LNCaP clone FGC (cell line): ENCODE data around the gene TCEANC2.
A peak's percentile ranks its signal among the peaks of the same experiment; 100 is the strongest.
"Not testable (repeated sequence)": the region's sequence is repeated elsewhere in the genome, so short reads cannot be mapped to it uniquely, and the experiment has no call there.

ENCODE experiments used
- DNase-seq: peaks from one replicate; pipeline ENCODE4 v3.0.0-alpha.2; 2011; ENCODE audit warnings: low read depth
- H3K4me3 ChIP-seq: 2 replicates; pipeline ENCODE4 v1.5.1; 2011; ENCODE audit warnings: mild to moderate bottlenecking, low read depth, low read length, control low read depth
- CTCF ChIP-seq: IDR thresholded peaks from 2 replicates; pipeline ENCODE4 v1.5.1; 2012; ENCODE audit warnings: mild to moderate bottlenecking; ENCODE audit not compliant: control insufficient read depth, insufficient read depth; ENCODE audit errors: extremely low read depth

The TCEANC2 gene

GRCh38 chr1:54052934-54053744 is at the start of gene TCEANC2, which contains the start of gene TMEM59:
TSS of gene TCEANC2 (plus strand) at chr1:54053608. CDS start at chr1:54054423, 815 bp downstream.
TSS of gene TMEM59 (minus strand) at chr1:54053204. CDS start at chr1:54053188, 16 bp downstream.
- DNase-seq = peak; percentile 98
- peak within 1 kb of the TSS; percentile 99 for H3K4me3 ChIP-seq
- TF ChIP-seq CTCF = no peak

GRCh38 chr1:54003750-54004480 is 49.5 kb upstream of the TCEANC2 start:
- H3K4me3 ChIP-seq, DNase-seq: not testable (repeated sequence)

GRCh38 chr1:54004481-54005049 is 48.8 kb upstream of the TCEANC2 start:
- TF ChIP-seq CTCF = no peak
- no peak for DNase-seq
- no peak overlapping the region for H3K4me3 ChIP-seq

GRCh38 chr1:54006508-54006907 is 46.9 kb upstream of the TCEANC2 start:
- no peak for TF ChIP-seq CTCF
- H3K4me3 ChIP-seq = no peak overlapping the region
- DNase-seq = no peak

- TF ChIP-seq CTCF = no peak
- H3K4me3 ChIP-seq = no peak overlapping the region
- DNase-seq = no peak
Observed at GRCh38 chr1:54007613-54008012, 45.8 kb upstream of the TCEANC2 start.

GRCh38 chr1:54008876-54009275 is 44.5 kb upstream of the TCEANC2 start:
- no peak for DNase-seq
- H3K4me3 ChIP-seq = no peak overlapping the region
- no peak for TF ChIP-seq CTCF

- no peak for DNase-seq
- no peak overlapping the region for H3K4me3 ChIP-seq
Observed at GRCh38 chr1:54009406-54009805, 44.0 kb upstream of the TCEANC2 start.

More at GRCh38 chr1:54009406-54009805, 44.0 kb upstream of the TCEANC2 start:
- no peak for TF ChIP-seq CTCF
